B cell (primary cell): ENCODE results near the gene TLE7.

Source experiments
- CTCF ChIP-seq: fragments of 200-600 bp; IDR thresholded peaks from one replicate; pipeline ENCODE4 v1.8.0; 2022; ENCODE audit warnings: antibody characterized with exemption, mild to moderate bottlenecking
- EZH2 ChIP-seq: IDR thresholded peaks from 2 replicates; pipeline ENCODE4 v1.6.1; 2012; ENCODE audit warnings: borderline replicate concordance, low read depth, mild to moderate bottlenecking, moderate library complexity, low read length; ENCODE audit not compliant: insufficient read depth, poor library complexity, severe bottlenecking

DNA sequence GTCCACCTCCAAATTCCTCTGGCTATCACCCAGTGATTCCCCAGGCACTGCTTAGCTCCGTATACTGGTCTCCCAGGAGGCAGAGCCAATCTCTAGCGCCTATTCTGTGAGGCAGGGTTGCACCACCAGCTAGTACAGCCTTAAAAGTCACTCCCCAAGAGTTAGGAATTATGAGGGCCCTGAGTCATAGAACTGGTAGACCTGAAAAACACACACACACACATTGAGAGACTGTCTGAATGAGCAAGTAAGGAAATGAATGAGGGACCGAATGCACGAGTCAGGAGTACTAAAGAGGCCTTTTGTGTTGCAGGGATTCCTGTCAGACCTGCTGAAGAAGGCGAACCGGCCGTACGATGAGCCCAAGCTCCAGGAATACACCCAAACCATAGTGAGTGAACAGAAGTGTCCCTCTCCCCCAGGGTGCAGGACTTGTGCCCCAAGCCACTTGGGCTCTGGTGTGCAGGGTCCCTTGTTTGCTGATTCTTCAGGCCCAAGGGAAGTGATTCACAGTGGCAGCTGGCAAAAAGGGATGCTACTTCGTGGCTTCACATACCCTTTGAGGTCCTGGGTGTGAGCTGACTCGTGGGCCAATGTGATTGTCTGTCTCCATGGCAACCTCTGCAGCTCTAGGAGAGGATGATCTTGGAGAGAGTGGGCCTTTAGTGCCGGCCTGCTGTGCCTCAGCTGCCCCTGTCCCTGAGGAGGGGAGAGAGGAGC is 58.6 kb downstream of the TLE7 start:
- TF ChIP-seq CTCF, result no peak
- no peak for TF ChIP-seq EZH2
